GM12878 (cell line): Measurements from ENCODE around the gene ARPP21. TPM values are rescaled to one million over a fixed set of nuclear protein-coding genes. Genes with fewer than 3 reads are reported as not detected.

Experiments
- ATAC-seq: fragments of 200-7000 bp; cut with Tn5 transposase; 3 replicates; pipeline ENCODE4 v1.9.1; 2020; ENCODE audit warnings: mild to moderate bottlenecking, moderate library complexity
- BruUV-seq: library from RNA; stranded (reverse); fragments of 400-500 nt; replicated peaks from 2 replicates; lab custom pipeline; 2021; lab: Mats Ljungman, UMichigan
- CTCF ChIA-PET: fragments of 300-600 bp; sonication (Branson Sonifier 250); formaldehyde crosslinking; extraction: SDS; loops from one replicate; lab custom pipeline; 2021; ENCODE audit warnings: inconsistent platforms; lab: Yijun Ruan, JAX
- POLR2A ChIA-PET: fragments of 350-600 bp; formaldehyde crosslinking; extraction: SDS; loops from one replicate; lab custom pipeline; 2021; ENCODE audit warnings: inconsistent platforms; lab: Charles Lee
- RAD21 ChIA-PET: fragments of 300-600 bp; sonication (Branson Sonifier 250); formaldehyde crosslinking; loops from one replicate; lab custom pipeline; 2023; ENCODE audit warnings: antibody characterized with exemption; ENCODE audit not compliant: unreplicated experiment; lab: Charles Lee
- SMC1A ChIA-PET: fragments of 300-600 bp; sonication (Branson Sonifier 250); formaldehyde crosslinking; loops from one replicate; lab custom pipeline; 2023; ENCODE audit not compliant: unreplicated experiment, uncharacterized antibody; lab: Charles Lee
- DNase-seq: peaks from one replicate; pipeline ENCODE4 v3.0.0-alpha.2; 2011; ENCODE audit warnings: low read depth, low spot score
- FAIRE-seq: peaks from 3 replicates; lab custom pipeline; 2011; peaks lifted over from hg19 to GRCh38; lab: Jason Lieb, UNC
- H2AFZ ChIP-seq: 2 replicates; pipeline ENCODE4 v1.6.0; 2011; ENCODE audit warnings: low read depth, low read length, control low read depth; ENCODE audit not compliant: control insufficient read depth
- H3K27ac ChIP-seq: 2 replicates; pipeline ENCODE4 v1.5.1; 2011; ENCODE audit warnings: control low read depth; ENCODE audit not compliant: control insufficient read depth, insufficient read depth
- H3K27me3 ChIP-seq, 2 experiments: replicated peaks in 1 of 2; 2 replicates each; pipeline versions ENCODE4 v1.6.0 to v1.6.1; 2011; ENCODE audit warnings: low read length in 1 of 2; ENCODE audit not compliant: control insufficient read depth in 2 of 2, insufficient read depth in 2 of 2
- H3K36me3 ChIP-seq, 2 experiments: 2 replicates each; pipeline ENCODE4 v1.5.1; 2011; ENCODE audit warnings: low read length in 1 of 2; ENCODE audit not compliant: control insufficient read depth in 2 of 2, insufficient read depth in 2 of 2
- H3K4me1 ChIP-seq: 2 replicates; pipeline ENCODE4 v1.6.1; 2011; ENCODE audit warnings: mild to moderate bottlenecking, low read length, moderate library complexity, mixed read lengths; ENCODE audit not compliant: control insufficient read depth, insufficient read depth
- H3K4me2 ChIP-seq: 2 replicates; pipeline ENCODE4 v1.6.0; 2011; ENCODE audit warnings: control low read depth; ENCODE audit not compliant: control insufficient read depth, insufficient read depth
- H3K4me3 ChIP-seq: fragments of 200-600 bp; sonication (generic); 2 replicates; pipeline ENCODE4 v1.5.1; 2016
- H3K79me2 ChIP-seq: 2 replicates; pipeline ENCODE4 v1.6.0; 2011; ENCODE audit warnings: low read length; ENCODE audit not compliant: control insufficient read depth, insufficient read depth
- H3K9ac ChIP-seq: 2 replicates; pipeline ENCODE4 v1.8.0; 2011; ENCODE audit warnings: low read length, control low read depth, mixed read lengths; ENCODE audit not compliant: control insufficient read depth, insufficient read depth
- H3K9me3 ChIP-seq: replicated peaks from 3 replicates; pipeline ENCODE4 v1.5.1; 2011; ENCODE audit warnings: mild to moderate bottlenecking, low read length; ENCODE audit not compliant: control insufficient read depth, insufficient read depth
- H4K20me1 ChIP-seq: 2 replicates; pipeline ENCODE4 v1.6.0; 2011; ENCODE audit not compliant: control insufficient read depth, insufficient read depth
- ATF3 ChIP-seq: IDR thresholded peaks from 2 replicates; pipeline ENCODE4 v1.6.1; 2011; ENCODE audit warnings: low read depth, mild to moderate bottlenecking, low read length, moderate library complexity, borderline replicate concordance; ENCODE audit errors: extremely low read depth
- BCL11A ChIP-seq: IDR thresholded peaks from 2 replicates; pipeline ENCODE4 v1.6.1; 2011; ENCODE audit warnings: low read depth, low read length
- BMI1 ChIP-seq: fragments of 450-650 bp; IDR thresholded peaks from 2 replicates; pipeline ENCODE4 v1.6.1; 2016; ENCODE audit warnings: mild to moderate bottlenecking, moderate library complexity, borderline replicate concordance
- CBFB ChIP-seq: IDR thresholded peaks from 2 replicates; pipeline ENCODE4 v1.6.1; 2016; ENCODE audit warnings: antibody characterized with exemption, low read depth
- EED ChIP-seq: sonication (generic); IDR thresholded peaks from 2 replicates; pipeline ENCODE4 v1.6.1; 2016; ENCODE audit warnings: antibody characterized with exemption, low read depth
- GABPA ChIP-seq: IDR thresholded peaks from 2 replicates; pipeline ENCODE4 v1.6.1; 2014; ENCODE audit warnings: antibody characterized with exemption, low read depth, mild to moderate bottlenecking, inconsistent platforms
- MTA2 ChIP-seq: fragments of 450-650 bp; IDR thresholded peaks from 2 replicates; pipeline ENCODE4 v1.6.1; 2016; ENCODE audit warnings: low read depth, mild to moderate bottlenecking, moderate library complexity
- RCOR1 ChIP-seq: conservative IDR thresholded peaks from 2 replicates; pipeline ENCODE4 v1.6.1; 2012; ENCODE audit warnings: low read depth, low read length, improper control_type of control experiment
- SMC3 ChIP-seq: IDR thresholded peaks from 2 replicates; pipeline ENCODE4 v1.6.1; 2011; ENCODE audit warnings: low read length, improper control_type of control experiment, borderline replicate concordance
- WGBS: methylation state at CpG from one replicate; pipeline ENCODE4 v1.1.6; 2016; ENCODE audit warnings: low lambda C conversion rate; ENCODE audit not compliant: insufficient replicate concordance, insufficient coverage; ENCODE audit errors: missing lambda C conversion rate; 5-methylcytosine and 5-hydroxymethylcytosine counted together
- in situ Hi-C: fragments of 300-500 bp; cut with MboI; formaldehyde crosslinking; loops from 9 replicates; pipeline ENCODE4 v1.14.3; 2018; ENCODE audit warnings: mixed read lengths
- intact Hi-C: fragments of 100-400 bp; cut with micrococcal nuclease; formaldehyde crosslinking; loops from one replicate; pipeline ENCODE4 v1.14.2; 2022; ENCODE audit not compliant: unreplicated experiment
- polyA plus RNA-seq, 11 experiments: library from polyadenylated mRNA; depleted of rRNA in 4 of 11; unstranded in 6 of 11; stranded (reverse) in 5 of 11; fragments of >200 nt; fragmentation: Nextera tagmentation in 4 of 11; fragmentation: Illumina TruSeq in 1 of 11; extraction: Ambion mirVana in 4 of 11; extraction: Trizol in 1 of 11; gene quantifications; 1 replicate in 1 of 11; 2 replicates in 10 of 11; pipeline versions ENCODE4 v1.2.1 to v1.2.3, GENCODE V29; 2011 to 2016; ENCODE audit warnings: inconsistent platforms in 2 of 11, missing spikeins in 2 of 11, low read depth in 1 of 11
- total RNA-seq, 4 experiments: library from RNA; depleted of rRNA in 3 of 4; stranded (reverse); fragments of >200 nt in 3 of 4; fragmentation: Illumina TruSeq in 1 of 4; extraction: Trizol in 1 of 4; gene quantifications; 2 replicates each; pipeline versions ENCODE4 v1.2.1 to v1.2.3, GENCODE V29; 2013 to 2021
- TF ChIP-seq, protein P1 (sequence below), 3 experiments: IDR thresholded peaks in 2 of 3; conservative IDR thresholded peaks in 1 of 3; 2 replicates each; pipeline ENCODE4 v1.5.1; 2011; ENCODE audit warnings: low read depth in 3 of 3, low read length in 3 of 3, mild to moderate bottlenecking in 3 of 3, control low read depth in 2 of 3, moderate library complexity in 2 of 3, inconsistent platforms in 1 of 3, mixed read lengths in 1 of 3; ENCODE audit not compliant: control insufficient read depth in 2 of 3, insufficient read depth in 1 of 3; ENCODE audit errors: extremely low read depth in 1 of 3

ARPP21 gene
- total and polyA plus RNA-seq, 10 of the 15 experiments (the other 5 are each of a cell fraction or from before 2014, with no cell fraction given): not detected

- H3K27ac ChIP-seq: no peak overlapping the region
- no peaks in the 10 kb centered on the region; the same call in 1 of the 2 replicates for H3K4me1 ChIP-seq
- BruUV-seq: no TSS peak
- ChIA-PET RAD21 (interaction anchor here (0.8 kb wide), 1 partner anchor 10 kb away, joined by 3 read pairs; no protein-coding TSS in a partner anchor), CTCF (no interaction called here), SMC1A (no interaction called here), POLR2A (no interaction called here)
- H3K9ac ChIP-seq: no peak overlapping the region
- no peak overlapping the region for H3K4me2 ChIP-seq
- H3K27me3 ChIP-seq: peaks cover 4 to 14% of the 10 kb centered on the region in 2 experiments
- no peak for TF ChIP-seq GABPA
- no peak for TF ChIP-seq CBFB
- TF ChIP-seq ATF3: no peak
- TF ChIP-seq, protein P1, sequence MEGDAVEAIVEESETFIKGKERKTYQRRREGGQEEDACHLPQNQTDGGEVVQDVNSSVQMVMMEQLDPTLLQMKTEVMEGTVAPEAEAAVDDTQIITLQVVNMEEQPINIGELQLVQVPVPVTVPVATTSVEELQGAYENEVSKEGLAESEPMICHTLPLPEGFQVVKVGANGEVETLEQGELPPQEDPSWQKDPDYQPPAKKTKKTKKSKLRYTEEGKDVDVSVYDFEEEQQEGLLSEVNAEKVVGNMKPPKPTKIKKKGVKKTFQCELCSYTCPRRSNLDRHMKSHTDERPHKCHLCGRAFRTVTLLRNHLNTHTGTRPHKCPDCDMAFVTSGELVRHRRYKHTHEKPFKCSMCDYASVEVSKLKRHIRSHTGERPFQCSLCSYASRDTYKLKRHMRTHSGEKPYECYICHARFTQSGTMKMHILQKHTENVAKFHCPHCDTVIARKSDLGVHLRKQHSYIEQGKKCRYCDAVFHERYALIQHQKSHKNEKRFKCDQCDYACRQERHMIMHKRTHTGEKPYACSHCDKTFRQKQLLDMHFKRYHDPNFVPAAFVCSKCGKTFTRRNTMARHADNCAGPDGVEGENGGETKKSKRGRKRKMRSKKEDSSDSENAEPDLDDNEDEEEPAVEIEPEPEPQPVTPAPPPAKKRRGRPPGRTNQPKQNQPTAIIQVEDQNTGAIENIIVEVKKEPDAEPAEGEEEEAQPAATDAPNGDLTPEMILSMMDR (IDR thresholded peaks at IDR 0.05 in 2 of 3, conservative IDR thresholded peaks at IDR 0.05 in 1 of 3; ENCODE audit: control insufficient read depth in 2 of 3, extremely low read depth in 1 of 3, insufficient read depth in 1 of 3, low read depth in 3 of 3, low read length in 3 of 3): no peak
- TF ChIP-seq BCL11A: no peak
- TF ChIP-seq BMI1: no peak
- no peak for TF ChIP-seq SMC3
- TF ChIP-seq EED: no peak
- no peak for TF ChIP-seq MTA2
- no peak for TF ChIP-seq RCOR1
- no peaks in the 10 kb centered on the region for H4K20me1 ChIP-seq
- in situ Hi-C loops (no loop called here), intact Hi-C loops (no loop called here)
- DNase-seq (no peak), FAIRE-seq (no peak), ATAC-seq (no peak)
- WGBS: 3% methylated on average over 2 of the region's 2 CpGs
- H3K36me3 ChIP-seq: no peaks in the 10 kb centered on the region
- H3K79me2 ChIP-seq: no peaks in the 10 kb centered on the region
- H3K4me3 ChIP-seq: no peak overlapping the region
- H3K9me3 ChIP-seq: no peaks in the 10 kb centered on the region
- H2AFZ ChIP-seq: no peak overlapping the region
Observed at GRCh38 chr3:35644451-35644850, 5.1 kb downstream of the ARPP21 start.
